Dermis lymphatic vessel endothelial cell (primary cell): ENCODE data around the gene SLC35G1. TPM values are rescaled to one million over a fixed set of nuclear protein-coding genes. Genes with fewer than 3 reads are reported as not detected.

ENCODE experiments used
- total RNA-seq: library from RNA; depleted of rRNA; stranded (reverse); fragments of >200 nt; gene quantifications from 2 replicates; pipeline ENCODE4 v1.2.1, GENCODE V29; 2014

SLC35G1 gene, protein sequence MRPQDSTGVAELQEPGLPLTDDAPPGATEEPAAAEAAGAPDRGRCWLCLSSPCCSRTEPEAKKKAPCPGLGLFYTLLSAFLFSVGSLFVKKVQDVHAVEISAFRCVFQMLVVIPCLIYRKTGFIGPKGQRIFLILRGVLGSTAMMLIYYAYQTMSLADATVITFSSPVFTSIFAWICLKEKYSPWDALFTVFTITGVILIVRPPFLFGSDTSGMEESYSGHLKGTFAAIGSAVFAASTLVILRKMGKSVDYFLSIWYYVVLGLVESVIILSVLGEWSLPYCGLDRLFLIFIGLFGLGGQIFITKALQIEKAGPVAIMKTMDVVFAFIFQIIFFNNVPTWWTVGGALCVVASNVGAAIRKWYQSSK
- total RNA-seq, result 4.9 and 5.8 TPM in 2 replicates

DNA sequence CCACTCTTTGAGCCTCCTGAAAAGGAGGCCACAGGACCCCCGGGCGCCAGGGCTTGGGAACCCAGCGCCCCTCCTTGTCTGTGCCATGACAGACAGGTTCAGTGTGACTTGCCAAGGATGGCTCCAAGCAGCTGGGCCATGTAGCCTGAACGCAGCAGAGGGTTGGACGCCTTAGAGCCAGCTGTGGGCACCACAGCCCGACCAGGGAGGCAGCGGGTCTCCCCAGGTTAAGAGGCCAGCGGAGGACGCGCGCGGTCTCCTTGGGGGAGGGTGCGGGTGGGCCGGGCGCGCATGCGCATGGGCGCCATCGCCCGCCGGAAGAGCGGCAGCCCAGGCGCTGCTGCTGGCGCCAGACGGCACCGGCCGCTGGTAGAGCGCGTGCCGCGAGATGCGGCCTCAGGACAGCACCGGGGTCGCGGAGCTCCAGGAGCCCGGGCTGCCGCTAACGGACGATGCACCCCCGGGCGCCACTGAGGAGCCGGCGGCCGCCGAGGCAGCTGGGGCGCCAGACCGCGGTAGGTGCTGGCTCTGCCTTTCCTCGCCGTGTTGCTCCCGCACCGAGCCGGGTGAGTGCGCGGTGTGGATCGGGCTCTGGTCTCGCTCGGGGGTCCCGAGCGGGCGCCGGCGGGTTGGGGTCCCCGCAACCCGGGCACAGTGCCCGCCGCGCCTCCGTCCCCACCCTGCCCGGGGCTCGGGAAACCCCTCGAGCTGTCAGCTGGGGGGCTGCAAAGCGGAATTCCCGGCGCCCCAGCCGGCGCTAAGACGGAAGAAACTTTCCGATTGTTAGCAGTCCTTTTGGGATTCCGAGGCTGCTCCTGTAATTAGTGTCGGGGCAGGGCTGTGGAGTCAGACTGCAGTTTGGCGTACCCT is at the start of gene SLC35G1:
SLC35G1 (plus strand) TSS at position 333 of the 870 bp plus-strand sequence; CDS start at position 389, 56 bp downstream.

Other genes starting within 250 kb of the SLC35G1 start
- gene FRA10AC1, start 191.4 kb upstream of the SLC35G1 start, total RNA-seq, result 3.4 and 5.8 TPM in 2 replicates
- not detected in 2 replicates for gene LGI1, start 136.0 kb upstream of the SLC35G1 start, total RNA-seq
- 0.86 and 1.6 TPM in 2 replicates for gene PLCE1, start 100.0 kb downstream of the SLC35G1 start, total RNA-seq